HepG2 (cell line): ENCODE results near the gene CCDC121. TPM values are rescaled to one million over a fixed set of nuclear protein-coding genes. Genes with fewer than 3 reads are reported as not detected.

Source experiments
- CREB1 ChIP-seq, 2 experiments: fragments of 450-650 bp in 1 of 2; IDR thresholded peaks; 2 replicates each; pipeline ENCODE4 v1.6.1; 2016 to 2017; ENCODE audit warnings: control low read depth in 1 of 2, mild to moderate bottlenecking in 1 of 2, missing compliant biosample characterization in 1 of 2, missing genetic modification characterization in 1 of 2
- KAT8 ChIP-seq: IDR thresholded peaks from 2 replicates; pipeline ENCODE4 v1.6.1; 2016; ENCODE audit warnings: missing genetic modification reagents, missing compliant biosample characterization
- KDM1A ChIP-seq: IDR thresholded peaks from 2 replicates; pipeline ENCODE4 v1.6.1; 2016; ENCODE audit warnings: missing compliant biosample characterization
- MIXL1 ChIP-seq: IDR thresholded peaks from 2 replicates; pipeline ENCODE4 v1.6.1; 2016
- ZNF598 ChIP-seq: sonication (generic); formaldehyde crosslinking; IDR thresholded peaks from 2 replicates; pipeline ENCODE4 v1.5.1; 2020; ENCODE audit warnings: mild to moderate bottlenecking, missing genetic modification reagents, borderline replicate concordance
- ZNF670 ChIP-seq: sonication (generic); formaldehyde crosslinking; IDR thresholded peaks from 2 replicates; pipeline ENCODE4 v1.8.0; 2022; ENCODE audit warnings: mild to moderate bottlenecking, missing genetic modification reagents, borderline replicate concordance
- ZNF747 ChIP-seq: sonication (generic); formaldehyde crosslinking; IDR thresholded peaks from 2 replicates; pipeline ENCODE4 v1.8.1; 2023; ENCODE audit warnings: missing genetic modification reagents, mild to moderate bottlenecking, borderline replicate concordance
- ZNF75D ChIP-seq: sonication (generic); formaldehyde crosslinking; IDR thresholded peaks from 2 replicates; pipeline ENCODE4 v1.8.1; 2023; ENCODE audit warnings: missing genetic modification reagents, mild to moderate bottlenecking, borderline replicate concordance
- polyA plus RNA-seq, 8 experiments: library from polyadenylated mRNA; depleted of rRNA in 3 of 8; stranded (reverse) in 7 of 8; unstranded in 1 of 8; fragments of >200 nt; fragmentation: Illumina TruSeq in 4 of 8; extraction: Trizol in 4 of 8; gene quantifications; 2 replicates each; pipeline versions ENCODE4 v1.2.1 to v1.2.3, GENCODE V29; 2011 to 2016; ENCODE audit warnings: low read depth in 4 of 8, missing spikeins in 1 of 8, mixed read lengths in 1 of 8; ENCODE audit not compliant: insufficient read depth in 1 of 8
- total RNA-seq, 5 experiments: library from RNA; depleted of rRNA; stranded (reverse); fragments of >200 nt; fragmentation: Illumina TruSeq; extraction: Trizol; gene quantifications; 2 replicates each; pipeline ENCODE4 v1.2.3, GENCODE V29; 2016; ENCODE audit warnings: low read depth in 1 of 5
- TF ChIP-seq, protein P1 (sequence below): sonication (generic); formaldehyde crosslinking; IDR thresholded peaks from 2 replicates; pipeline ENCODE4 v1.4.0; 2020; ENCODE audit warnings: mild to moderate bottlenecking, low read depth, missing genetic modification reagents
- TF ChIP-seq, protein P2 (sequence below): sonication (generic); formaldehyde crosslinking; IDR thresholded peaks from 2 replicates; pipeline ENCODE4 v1.5.1; 2020; ENCODE audit warnings: mild to moderate bottlenecking, missing genetic modification reagents, borderline replicate concordance
- TF ChIP-seq, protein P3 (sequence below): sonication (generic); formaldehyde crosslinking; IDR thresholded peaks from 2 replicates; pipeline ENCODE4 v1.4.0; 2020; ENCODE audit warnings: missing genetic modification reagents
- TF ChIP-seq, protein P4 (sequence below), 2 experiments: fragments of 450-650 bp in 1 of 2; sonication (generic) in 1 of 2; formaldehyde crosslinking in 1 of 2; IDR thresholded peaks; 2 replicates each; pipeline versions ENCODE4 v1.6.1 to v1.8.0; 2016 to 2022; ENCODE audit warnings: antibody characterized with exemption in 1 of 2, mild to moderate bottlenecking in 1 of 2, missing genetic modification reagents in 1 of 2

The CCDC121 gene
- total and polyA plus RNA-seq, 2 of the 13 experiments (the other 11 are each of a cell fraction or from before 2014, with no cell fraction given) = 1.9 to 3.0 TPM

DNA sequence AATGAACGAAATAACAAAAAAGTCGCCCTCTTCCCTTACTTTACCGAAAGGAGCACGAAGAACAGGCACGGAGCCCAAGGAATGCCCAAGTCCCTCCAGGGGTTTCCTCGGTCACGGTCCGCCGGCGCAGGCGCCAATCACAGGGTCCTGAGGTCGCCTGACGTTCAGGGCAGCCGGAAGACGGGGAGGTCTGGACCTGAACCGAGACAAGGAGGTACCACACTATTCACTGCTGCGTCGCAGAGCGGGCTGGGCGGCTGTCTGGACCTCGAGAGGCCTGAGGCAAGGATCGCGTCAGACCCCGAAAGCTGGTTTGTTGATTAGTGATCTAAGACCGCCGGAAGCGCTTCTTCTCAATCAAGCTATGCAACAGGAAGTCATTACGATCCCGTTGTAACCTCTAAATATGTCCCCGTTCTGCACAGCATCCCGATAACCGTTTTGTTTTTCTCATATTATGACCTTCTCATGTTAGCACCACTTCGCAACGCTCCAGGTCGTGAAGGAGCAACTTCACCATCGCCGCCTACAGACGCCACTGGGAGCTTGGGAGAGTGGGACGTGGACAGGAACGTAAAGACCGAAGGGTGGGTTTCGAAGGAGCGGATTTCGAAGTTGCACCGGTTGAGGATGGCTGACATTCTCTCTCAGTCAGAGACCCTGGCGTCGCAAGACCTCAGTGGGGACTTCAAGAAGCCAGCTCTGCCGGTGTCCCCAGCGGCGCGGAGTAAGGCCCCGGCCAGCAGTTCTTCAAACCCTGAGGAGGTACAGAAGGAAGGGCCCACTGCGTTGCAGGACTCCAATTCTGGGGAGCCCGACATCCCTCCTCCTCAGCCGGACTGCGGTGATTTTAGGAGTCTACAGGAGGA lies 34.7 kb upstream of the CCDC121 start, which contains the start of the genes SLC4A1AP and SUPT7L (continued):
- TF ChIP-seq CREB1 (IDR thresholded peaks at IDR 0.05) (peak; percentile 81), CREB1 (CRISPR knock-in tag; IDR thresholded peaks at IDR 0.05) (peak; percentile 94), ZNF598 (peak; percentile 74; the same call in 1 of the 2 replicates), KAT8 (peak; percentile 100), ZNF747 (CRISPR knock-in tag) (peak; percentile 29; the same call in 1 of the 2 replicates), KDM1A (CRISPR knock-in tag) (peak; percentile 68; the same call in 1 of the 2 replicates), MIXL1 (CRISPR knock-in tag) (peak; percentile 92), ZNF75D (CRISPR knock-in tag) (peak; percentile 46; the same call in 1 of the 2 replicates), ZNF670 (CRISPR knock-in tag) (peak; percentile 98)
- TF ChIP-seq, protein P1, sequence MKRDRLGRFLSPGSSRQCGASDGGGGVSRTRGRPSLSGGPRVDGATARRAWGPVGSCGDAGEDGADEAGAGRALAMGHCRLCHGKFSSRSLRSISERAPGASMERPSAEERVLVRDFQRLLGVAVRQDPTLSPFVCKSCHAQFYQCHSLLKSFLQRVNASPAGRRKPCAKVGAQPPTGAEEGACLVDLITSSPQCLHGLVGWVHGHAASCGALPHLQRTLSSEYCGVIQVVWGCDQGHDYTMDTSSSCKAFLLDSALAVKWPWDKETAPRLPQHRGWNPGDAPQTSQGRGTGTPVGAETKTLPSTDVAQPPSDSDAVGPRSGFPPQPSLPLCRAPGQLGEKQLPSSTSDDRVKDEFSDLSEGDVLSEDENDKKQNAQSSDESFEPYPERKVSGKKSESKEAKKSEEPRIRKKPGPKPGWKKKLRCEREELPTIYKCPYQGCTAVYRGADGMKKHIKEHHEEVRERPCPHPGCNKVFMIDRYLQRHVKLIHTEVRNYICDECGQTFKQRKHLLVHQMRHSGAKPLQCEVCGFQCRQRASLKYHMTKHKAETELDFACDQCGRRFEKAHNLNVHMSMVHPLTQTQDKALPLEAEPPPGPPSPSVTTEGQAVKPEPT (CRISPR knock-in tag) = peak; percentile 56; the same call in 1 of the 2 replicates
- TF ChIP-seq, protein P2, sequence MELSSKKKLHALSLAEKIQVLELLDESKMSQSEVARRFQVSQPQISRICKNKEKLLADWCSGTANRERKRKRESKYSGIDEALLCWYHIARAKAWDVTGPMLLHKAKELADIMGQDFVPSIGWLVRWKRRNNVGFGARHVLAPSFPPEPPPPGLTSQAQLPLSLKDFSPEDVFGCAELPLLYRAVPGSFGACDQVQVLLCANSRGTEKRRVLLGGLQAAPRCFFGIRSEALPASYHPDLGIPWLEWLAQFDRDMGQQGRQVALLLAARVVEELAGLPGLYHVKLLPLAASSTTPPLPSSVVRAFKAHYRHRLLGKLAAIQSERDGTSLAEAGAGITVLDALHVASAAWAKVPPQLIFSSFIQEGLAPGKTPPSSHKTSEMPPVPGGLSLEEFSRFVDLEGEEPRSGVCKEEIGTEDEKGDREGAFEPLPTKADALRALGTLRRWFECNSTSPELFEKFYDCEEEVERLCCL (CRISPR knock-in tag) = peak; percentile 29
- TF ChIP-seq, protein P3, sequence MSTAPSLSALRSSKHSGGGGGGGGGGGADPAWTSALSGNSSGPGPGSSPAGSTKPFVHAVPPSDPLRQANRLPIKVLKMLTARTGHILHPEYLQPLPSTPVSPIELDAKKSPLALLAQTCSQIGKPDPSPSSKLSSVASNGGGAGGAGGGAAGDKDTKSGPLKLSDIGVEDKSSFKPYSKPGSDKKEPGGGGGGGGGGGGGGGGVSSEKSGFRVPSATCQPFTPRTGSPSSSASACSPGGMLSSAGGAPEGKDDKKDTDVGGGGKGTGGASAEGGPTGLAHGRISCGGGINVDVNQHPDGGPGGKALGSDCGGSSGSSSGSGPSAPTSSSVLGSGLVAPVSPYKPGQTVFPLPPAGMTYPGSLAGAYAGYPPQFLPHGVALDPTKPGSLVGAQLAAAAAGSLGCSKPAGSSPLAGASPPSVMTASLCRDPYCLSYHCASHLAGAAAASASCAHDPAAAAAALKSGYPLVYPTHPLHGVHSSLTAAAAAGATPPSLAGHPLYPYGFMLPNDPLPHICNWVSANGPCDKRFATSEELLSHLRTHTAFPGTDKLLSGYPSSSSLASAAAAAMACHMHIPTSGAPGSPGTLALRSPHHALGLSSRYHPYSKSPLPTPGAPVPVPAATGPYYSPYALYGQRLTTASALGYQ = peak; percentile 93
- TF ChIP-seq, protein P4, sequence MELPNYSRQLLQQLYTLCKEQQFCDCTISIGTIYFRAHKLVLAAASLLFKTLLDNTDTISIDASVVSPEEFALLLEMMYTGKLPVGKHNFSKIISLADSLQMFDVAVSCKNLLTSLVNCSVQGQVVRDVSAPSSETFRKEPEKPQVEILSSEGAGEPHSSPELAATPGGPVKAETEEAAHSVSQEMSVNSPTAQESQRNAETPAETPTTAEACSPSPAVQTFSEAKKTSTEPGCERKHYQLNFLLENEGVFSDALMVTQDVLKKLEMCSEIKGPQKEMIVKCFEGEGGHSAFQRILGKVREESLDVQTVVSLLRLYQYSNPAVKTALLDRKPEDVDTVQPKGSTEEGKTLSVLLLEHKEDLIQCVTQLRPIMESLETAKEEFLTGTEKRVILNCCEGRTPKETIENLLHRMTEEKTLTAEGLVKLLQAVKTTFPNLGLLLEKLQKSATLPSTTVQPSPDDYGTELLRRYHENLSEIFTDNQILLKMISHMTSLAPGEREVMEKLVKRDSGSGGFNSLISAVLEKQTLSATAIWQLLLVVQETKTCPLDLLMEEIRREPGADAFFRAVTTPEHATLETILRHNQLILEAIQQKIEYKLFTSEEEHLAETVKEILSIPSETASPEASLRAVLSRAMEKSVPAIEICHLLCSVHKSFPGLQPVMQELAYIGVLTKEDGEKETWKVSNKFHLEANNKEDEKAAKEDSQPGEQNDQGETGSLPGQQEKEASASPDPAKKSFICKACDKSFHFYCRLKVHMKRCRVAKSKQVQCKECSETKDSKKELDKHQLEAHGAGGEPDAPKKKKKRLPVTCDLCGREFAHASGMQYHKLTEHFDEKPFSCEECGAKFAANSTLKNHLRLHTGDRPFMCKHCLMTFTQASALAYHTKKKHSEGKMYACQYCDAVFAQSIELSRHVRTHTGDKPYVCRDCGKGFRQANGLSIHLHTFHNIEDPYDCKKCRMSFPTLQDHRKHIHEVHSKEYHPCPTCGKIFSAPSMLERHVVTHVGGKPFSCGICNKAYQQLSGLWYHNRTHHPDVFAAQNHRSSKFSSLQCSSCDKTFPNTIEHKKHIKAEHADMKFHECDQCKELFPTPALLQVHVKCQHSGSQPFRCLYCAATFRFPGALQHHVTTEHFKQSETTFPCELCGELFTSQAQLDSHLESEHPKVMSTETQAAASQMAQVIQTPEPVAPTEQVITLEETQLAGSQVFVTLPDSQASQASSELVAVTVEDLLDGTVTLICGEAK (IDR thresholded peaks at IDR 0.05) = peak; percentile 98
- TF ChIP-seq, protein P4 (CRISPR knock-in tag; IDR thresholded peaks at IDR 0.05) = peak; percentile 91
